ENCODE measurements around the gene ELP4. TPM values are rescaled to one million over a fixed set of nuclear protein-coding genes. Genes with fewer than 3 reads are reported as not detected.

The ELP4 gene
- total RNA-seq, 4 donors from 2014 or later: 8.8 to 23.6 (median 13.5) TPM

- TF ChIP-seq POLR2A (IDR thresholded peaks at IDR 0.05): no peak
- DNase-seq: no peak
- Histone ChIP-seq H3K4me1 (no peaks in the 10 kb centered on the region), H3K9me3 (no peaks in the 10 kb centered on the region), H3K27me3 (peaks cover 98 to 100% (median 99%) of the 10 kb centered on the region in 3 donors), H3K36me3 (no peaks in the 10 kb centered on the region), H3K27ac (no peak overlapping the region), H3K4me3 (no peak overlapping the region)
- no peak for ATAC-seq
- in situ Hi-C loops (cut with MboI; ENCODE audit: low sequenced_read_pairs in 4 of 4) (no loop called here), intact Hi-C loops (cut with DNase I; ENCODE audit: low total_unique reads) (no loop called here)
These were observed 314.2 kb downstream of the ELP4 start for GRCh38 chr11:31823644-31824331.

- H3K4me1 ChIP-seq: no peaks in the 10 kb centered on the region
- no peak overlapping the region for H3K4me3 ChIP-seq
- in situ Hi-C loops (cut with MboI; ENCODE audit: low sequenced_read_pairs in 4 of 4): no loop called here
- TF ChIP-seq POLR2A (IDR thresholded peaks at IDR 0.05) (no peak), CTCF (IDR thresholded peaks at IDR 0.05 in 4 of 5, conservative IDR thresholded peaks at IDR 0.05 in 1 of 5) (no peak)
- intact Hi-C loops (cut with DNase I; ENCODE audit: low total_unique reads): no loop called here
- H3K36me3 ChIP-seq: no peaks in the 10 kb centered on the region
- DNase-seq (no peak), ATAC-seq (no peak)
- no peak overlapping the region for H3K27ac ChIP-seq
- no peaks in the 10 kb centered on the region for H3K9me3 ChIP-seq
- H3K27me3 ChIP-seq: peaks cover 98 to 100% (median 99%) of the 10 kb centered on the region in 3 donors
These were observed 314.8 kb downstream of the ELP4 start for GRCh38 chr11:31824332-31824878.

- no peaks in the 10 kb centered on the region for H3K9me3 ChIP-seq
- TF ChIP-seq CTCF (IDR thresholded peaks at IDR 0.05 in 4 of 5, conservative IDR thresholded peaks at IDR 0.05 in 1 of 5) (no peak), POLR2A (IDR thresholded peaks at IDR 0.05) (no peak)
- no peak for ATAC-seq
- intact Hi-C loops (cut with DNase I; ENCODE audit: low total_unique reads) (no loop called here), in situ Hi-C loops (cut with MboI; ENCODE audit: low sequenced_read_pairs in 4 of 4) (no loop called here)
- no peaks in the 10 kb centered on the region for H3K36me3 ChIP-seq
- DNase-seq: no peak
- H3K27ac ChIP-seq: no peak overlapping the region
- no peak overlapping the region for H3K4me3 ChIP-seq
- no peaks in the 10 kb centered on the region for H3K4me1 ChIP-seq
- peaks cover 98 to 100% (median 98%) of the 10 kb centered on the region in 3 donors for H3K27me3 ChIP-seq
These were observed 315.6 kb downstream of the ELP4 start for GRCh38 chr11:31824879-31825837.

- Histone ChIP-seq H3K4me1 (no peaks in the 10 kb centered on the region), H3K9me3 (no peaks in the 10 kb centered on the region), H3K36me3 (no peaks in the 10 kb centered on the region), H3K4me3 (no peak overlapping the region), H3K27me3 (peaks cover 94 to 99% (median 97%) of the 10 kb centered on the region in 3 donors), H3K27ac (no peak overlapping the region)
- TF ChIP-seq CTCF (IDR thresholded peaks at IDR 0.05 in 4 of 5, conservative IDR thresholded peaks at IDR 0.05 in 1 of 5) (no peak), POLR2A (IDR thresholded peaks at IDR 0.05) (no peak)
- intact Hi-C loops (cut with DNase I; ENCODE audit: low total_unique reads): no loop called here
- in situ Hi-C loops (cut with MboI; ENCODE audit: low sequenced_read_pairs in 4 of 4): no loop called here
- ATAC-seq (no peak), DNase-seq (no peak)
These were observed 316.4 kb downstream of the ELP4 start for GRCh38 chr11:31825838-31826484.
